HG03196 (cell line): ENCODE measurements around the gene TSHZ2.
A peak's percentile ranks its signal among the peaks of the same experiment; 100 is the strongest.

Source experiments
- ATAC-seq: cut with Tn5 transposase; IDR thresholded peaks from one replicate; pipeline ENCODE4 v1.9.1; 2021; ENCODE audit not compliant: unreplicated experiment

The TSHZ2 gene

DNA sequence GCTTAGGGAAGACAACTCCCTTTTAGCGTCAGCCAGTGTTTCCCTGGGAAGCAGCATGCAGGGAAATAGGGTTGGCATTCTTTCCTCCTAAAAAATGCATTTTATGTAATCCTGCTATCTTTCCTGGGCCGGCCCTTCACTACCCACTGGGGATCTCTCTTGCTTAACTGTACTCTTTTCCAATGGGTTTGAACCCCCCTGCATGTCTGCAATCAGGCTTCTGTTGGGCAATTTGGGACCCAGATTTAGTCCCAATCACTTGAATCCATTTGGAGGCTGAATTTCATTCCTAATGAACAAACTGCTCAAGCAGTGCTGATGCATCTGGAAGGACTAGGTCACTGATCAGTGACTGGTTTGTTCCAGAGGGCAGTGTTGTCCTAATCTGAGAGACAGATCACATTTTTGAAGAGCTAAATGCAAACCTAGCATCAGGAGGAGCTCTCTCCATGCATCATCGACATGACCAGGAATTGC is 152.0 kb downstream of the TSHZ2 start:
- ATAC-seq: no peak

- ATAC-seq: no peak
These were observed 152.6 kb downstream of the TSHZ2 start for GRCh38 chr20:53124803-53125202.

DNA sequence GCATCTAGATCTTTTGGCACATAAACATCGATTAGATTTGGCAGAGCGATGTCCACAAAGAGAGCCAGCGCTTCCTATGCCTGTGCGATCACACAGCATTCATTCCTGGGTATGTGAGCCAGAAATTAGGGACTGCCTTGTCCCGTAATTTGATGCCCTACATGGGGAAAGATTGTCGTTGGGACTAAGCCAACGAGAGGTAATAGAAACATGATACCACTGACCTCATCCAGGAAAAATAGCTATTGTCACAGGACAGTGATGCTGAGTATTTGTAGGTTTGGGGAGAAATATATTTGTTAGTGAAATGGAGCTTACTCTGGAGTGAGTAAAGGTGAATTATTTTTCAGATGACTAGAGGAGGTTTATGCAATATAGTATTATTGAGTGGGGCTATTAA is 154.0 kb downstream of the TSHZ2 start:
- ATAC-seq: no peak

DNA sequence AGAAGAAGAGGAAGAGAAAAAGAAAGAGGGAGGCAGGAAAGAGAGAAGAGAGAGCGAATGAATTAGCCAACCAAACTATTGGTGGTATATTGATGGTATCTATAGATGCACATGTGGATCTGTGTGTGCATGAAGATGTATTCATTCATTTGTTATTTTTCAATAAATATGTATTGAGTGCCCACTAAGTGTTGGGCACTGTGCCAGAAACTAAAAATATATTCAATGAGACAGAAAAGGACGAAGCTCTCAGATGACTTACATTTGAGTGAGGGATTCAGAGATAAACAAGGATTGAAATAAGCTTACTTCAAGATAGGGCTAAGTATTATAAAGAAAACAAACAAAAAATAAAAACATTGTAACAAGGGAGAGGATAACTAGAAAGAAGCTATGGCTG is 154.9 kb downstream of the TSHZ2 start:
- no peak for ATAC-seq

GRCh38 chr20:53128004-53128403 is 155.8 kb downstream of the TSHZ2 start:
- no peak for ATAC-seq

- ATAC-seq: no peak
These were observed 157.4 kb downstream of the TSHZ2 start for GRCh38 chr20:53129563-53129962.

DNA sequence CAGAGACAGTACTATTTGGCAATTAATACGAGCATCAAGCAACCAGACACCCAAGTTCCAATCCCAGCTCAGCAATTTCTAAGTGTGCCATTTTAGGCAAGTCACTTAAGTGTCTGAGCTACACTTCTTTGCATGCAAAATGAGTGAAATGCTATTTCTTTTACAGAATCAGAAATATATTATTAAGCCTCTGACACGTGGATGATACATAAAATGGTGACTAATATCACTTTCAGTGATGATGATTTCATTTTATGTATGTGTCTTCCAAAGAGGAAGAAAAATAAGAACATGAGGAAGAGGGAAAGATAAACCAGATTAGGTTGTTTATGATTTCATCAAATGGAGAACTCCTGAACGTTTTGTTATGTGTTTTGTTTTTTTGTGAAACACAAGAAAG is 158.6 kb downstream of the TSHZ2 start:
- ATAC-seq: no peak

DNA sequence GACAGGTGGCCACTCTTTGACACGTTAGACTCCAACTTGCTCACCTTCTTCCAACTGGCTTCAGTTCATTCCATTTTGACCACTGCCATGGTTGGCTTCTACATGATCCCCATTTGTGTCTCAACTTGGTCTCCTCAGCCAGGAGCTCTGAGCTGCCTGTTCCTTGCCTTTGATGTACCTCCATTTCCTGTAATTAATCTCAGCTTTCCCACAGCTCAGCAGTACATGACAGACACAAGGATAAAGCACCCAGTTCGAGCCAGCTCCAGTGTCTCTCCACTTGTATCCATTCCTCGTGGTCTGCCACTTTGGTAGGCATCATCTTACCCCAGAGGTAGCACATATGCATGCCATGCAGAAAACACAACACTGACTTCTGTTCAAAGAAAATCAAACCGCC is 161.0 kb downstream of the TSHZ2 start:
- ATAC-seq: no peak

DNA sequence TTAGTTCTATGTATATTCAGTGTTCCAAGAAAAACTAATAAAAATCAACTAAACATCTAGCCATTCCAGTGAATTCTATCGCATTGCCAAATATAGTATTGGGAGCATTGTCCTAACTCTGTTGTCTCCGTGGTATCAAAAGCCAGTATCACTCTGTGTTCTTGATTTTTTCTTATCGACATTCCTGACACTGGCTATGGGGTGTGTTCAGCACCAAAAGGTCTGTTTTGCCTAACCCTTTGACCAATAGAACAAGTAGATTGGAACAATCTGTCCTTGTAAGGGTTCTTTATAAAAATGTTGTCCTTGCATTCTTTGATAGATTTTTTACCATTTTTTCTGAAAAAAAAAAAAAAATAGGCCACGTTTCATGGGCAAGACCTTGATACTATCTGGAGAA is 161.5 kb downstream of the TSHZ2 start:
- ATAC-seq: no peak

DNA sequence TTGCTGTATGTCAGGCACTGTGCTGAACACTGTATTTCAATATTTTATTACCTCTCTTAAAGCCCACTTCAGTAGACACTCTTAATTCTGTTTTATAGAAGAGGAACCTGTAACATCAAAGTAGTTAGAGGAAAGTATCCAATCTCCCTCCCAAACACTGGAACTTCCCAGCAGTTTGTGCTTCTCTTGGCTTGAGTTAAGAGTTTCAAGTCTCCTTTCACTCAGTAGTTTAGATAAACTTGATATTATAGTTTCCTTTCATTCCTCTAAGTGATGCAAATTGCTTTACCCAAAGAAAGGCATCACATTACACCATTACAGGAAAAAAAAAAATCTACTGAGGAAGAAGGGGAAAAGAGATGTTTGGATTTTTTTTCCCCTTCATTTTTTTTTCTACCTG is 164.3 kb downstream of the TSHZ2 start:
- no peak for ATAC-seq

- ATAC-seq: no peak
These were observed 166.5 kb downstream of the TSHZ2 start for GRCh38 chr20:53138454-53139262.

DNA sequence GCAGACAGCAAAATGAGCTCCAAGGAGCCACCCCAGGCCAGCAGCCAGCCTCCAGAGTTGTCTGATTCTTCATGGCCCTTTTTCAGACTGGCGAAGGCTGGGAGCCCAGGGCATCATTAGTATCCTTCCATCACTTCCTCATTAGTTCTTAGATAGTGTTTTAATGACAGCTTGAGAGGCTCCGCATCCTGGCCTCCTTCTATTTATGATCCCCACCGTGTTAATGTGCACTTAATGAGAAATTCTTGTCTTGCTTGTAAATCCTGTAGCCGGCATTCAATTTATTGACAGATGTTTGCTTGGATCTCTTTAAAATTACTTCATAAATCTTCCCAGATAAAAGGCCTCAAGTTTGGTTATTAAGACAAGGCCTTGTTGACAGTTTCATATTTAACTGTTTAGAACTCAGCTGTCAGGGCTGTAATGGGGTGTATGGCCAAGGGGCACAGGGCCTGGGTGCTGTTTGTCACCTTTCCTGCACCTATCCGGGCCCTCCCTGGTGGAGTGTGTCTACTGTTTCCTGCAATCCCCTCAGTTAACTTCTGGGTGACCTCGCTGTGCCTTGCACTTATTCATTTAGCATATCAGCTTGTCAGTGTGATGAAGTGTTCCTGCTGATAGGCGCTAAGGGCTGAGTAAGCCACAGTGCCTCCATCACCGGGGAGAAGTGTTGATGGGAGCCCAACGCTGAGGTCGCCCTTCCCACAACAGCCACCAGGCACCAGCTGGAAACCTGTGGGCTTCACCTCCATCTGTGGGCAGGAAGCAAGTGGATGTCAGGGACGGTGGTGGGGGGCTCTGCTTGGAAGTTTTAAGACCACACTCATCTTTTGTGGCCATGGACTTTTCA is 169.3 kb downstream of the TSHZ2 start:
- no peak for ATAC-seq

- ATAC-seq: no peak
These were observed 170.3 kb downstream of the TSHZ2 start for GRCh38 chr20:53142225-53143127.

GRCh38 chr20:53146201-53146891 is 174.2 kb downstream of the TSHZ2 start:
- ATAC-seq: no peak

- ATAC-seq: no peak
These were observed 176.6 kb downstream of the TSHZ2 start for GRCh38 chr20:53148771-53149147.

DNA sequence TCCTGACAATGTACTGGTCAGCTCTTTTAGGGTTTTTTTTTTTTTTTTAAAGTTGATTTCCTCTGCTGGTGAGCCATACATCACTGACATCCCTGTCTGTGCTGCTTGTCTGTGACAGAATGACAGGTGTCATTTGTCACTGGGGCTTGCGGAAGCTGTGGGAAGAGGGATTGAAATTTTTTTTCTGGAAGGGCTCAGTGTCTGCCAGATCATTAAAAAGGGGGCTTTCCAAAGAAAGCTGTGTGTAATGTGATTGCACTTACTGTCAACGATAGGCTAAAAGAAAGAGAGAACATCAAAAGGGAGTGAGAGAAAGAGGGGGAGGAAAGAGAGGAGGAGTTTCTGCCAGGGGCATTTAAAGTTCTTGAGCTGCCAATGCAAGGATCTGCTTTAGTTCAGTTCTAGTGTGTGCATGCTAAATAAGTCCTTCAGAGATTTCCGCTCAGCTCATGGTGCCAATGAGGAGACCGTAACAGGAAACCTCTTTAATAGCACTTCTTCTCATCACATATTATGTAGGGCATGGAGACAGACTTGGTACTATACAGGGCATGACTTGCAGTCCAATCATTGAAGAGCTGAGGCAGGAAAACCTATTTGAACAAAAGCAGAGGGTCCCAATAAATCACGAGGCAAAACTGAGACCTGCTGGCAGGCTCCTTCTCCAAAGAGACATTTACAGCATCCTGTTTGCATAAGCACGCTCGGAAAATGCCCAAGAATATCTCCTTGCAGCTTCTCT is 177.2 kb downstream of the TSHZ2 start:
- ATAC-seq: no peak

DNA sequence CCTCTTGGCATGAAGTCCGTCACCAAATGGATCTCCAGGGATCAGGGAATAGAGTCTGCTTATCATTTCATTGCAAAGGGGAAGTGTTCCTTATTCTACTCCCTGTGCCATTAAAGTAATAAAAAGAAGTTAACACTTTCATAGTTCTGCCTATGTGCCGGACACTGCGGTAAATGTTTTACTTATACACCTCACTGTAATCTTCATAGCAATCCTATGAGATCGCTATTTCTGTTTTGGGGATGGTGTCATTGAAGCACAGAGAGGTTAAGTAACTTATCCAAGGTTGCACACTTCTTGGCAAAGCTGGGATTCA is 177.7 kb downstream of the TSHZ2 start:
- ATAC-seq: no peak

- ATAC-seq: no peak
These were observed 178.4 kb downstream of the TSHZ2 start for GRCh38 chr20:53150532-53150931.

- no peak for ATAC-seq
These were observed 180.1 kb downstream of the TSHZ2 start for GRCh38 chr20:53152228-53152627.

GRCh38 chr20:53154540-53154939 is 182.4 kb downstream of the TSHZ2 start:
- ATAC-seq: peak; percentile 48
